ENCODE results near the gene ZNF14.

DNA sequence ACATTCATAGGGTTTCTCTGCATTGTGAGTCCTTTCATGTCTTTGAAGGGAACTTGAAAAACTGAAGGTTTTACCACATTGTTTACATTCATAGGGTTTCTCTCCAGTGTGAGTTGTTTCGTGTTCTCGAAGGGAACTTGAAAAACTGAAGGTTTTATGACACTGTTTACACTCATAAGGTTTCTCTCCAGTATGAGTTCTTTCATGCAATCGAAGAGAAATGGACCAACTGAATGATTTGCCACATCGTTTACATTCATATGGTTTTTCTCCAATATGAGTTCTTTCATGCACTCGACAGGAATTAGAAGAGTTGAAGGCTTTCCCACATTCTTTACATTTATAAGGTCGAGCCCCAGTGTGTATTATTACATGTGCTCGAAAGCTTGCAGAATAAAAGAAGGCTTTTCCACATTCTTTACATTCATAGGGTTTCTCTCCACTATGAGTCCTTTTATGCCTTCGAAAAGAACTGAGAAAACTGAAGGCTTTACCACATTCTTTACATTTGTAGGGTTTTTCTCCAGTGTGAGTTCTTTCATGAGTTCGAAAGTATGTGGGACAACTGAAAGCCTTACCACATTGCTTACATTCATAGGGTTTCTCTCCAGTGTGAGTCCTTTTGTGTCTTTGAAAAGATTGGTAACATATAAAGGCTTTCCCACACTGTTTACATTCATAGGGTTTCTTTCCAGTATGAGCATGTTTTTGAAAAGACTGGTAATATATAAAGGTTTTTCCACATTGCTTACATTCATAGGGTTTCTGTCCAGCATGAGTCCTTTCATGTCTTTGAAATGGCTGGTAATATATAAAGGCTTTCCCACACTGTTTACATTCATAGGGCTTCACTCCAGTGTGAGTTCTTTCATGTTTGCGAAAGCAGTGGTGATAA, 20.7 kb downstream of the ZNF14 start:
- TF ChIP-seq POLR2A (IDR thresholded peaks at IDR 0.05; ENCODE audit: low read depth, low read length) = no peak
- TF ChIP-seq USF2 (IDR thresholded peaks at IDR 0.05; ENCODE audit: low read depth, low read length) = no peak
- no peak for TF ChIP-seq MXI1 (IDR thresholded peaks at IDR 0.05; ENCODE audit: borderline replicate concordance, low read depth, low read length)
- no peak for TF ChIP-seq RFX5 (IDR thresholded peaks at IDR 0.05; ENCODE audit: low read depth, low read length)
- TF ChIP-seq, protein P1, sequence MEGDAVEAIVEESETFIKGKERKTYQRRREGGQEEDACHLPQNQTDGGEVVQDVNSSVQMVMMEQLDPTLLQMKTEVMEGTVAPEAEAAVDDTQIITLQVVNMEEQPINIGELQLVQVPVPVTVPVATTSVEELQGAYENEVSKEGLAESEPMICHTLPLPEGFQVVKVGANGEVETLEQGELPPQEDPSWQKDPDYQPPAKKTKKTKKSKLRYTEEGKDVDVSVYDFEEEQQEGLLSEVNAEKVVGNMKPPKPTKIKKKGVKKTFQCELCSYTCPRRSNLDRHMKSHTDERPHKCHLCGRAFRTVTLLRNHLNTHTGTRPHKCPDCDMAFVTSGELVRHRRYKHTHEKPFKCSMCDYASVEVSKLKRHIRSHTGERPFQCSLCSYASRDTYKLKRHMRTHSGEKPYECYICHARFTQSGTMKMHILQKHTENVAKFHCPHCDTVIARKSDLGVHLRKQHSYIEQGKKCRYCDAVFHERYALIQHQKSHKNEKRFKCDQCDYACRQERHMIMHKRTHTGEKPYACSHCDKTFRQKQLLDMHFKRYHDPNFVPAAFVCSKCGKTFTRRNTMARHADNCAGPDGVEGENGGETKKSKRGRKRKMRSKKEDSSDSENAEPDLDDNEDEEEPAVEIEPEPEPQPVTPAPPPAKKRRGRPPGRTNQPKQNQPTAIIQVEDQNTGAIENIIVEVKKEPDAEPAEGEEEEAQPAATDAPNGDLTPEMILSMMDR (conservative IDR thresholded peaks at IDR 0.05; ENCODE audit: low read depth, low read length) = no peak
- TF ChIP-seq CEBPB (IDR thresholded peaks at IDR 0.05; ENCODE audit: low read depth, low read length) = no peak
- TF ChIP-seq MAFK (IDR thresholded peaks at IDR 0.05; ENCODE audit: low read depth, low read length) = no peak
- no peak for TF ChIP-seq SMC3 (IDR thresholded peaks at IDR 0.05; ENCODE audit: low read depth, low read length)
- TF ChIP-seq RCOR1 (IDR thresholded peaks at IDR 0.05; ENCODE audit: insufficient replicate concordance, low read length) = no peak
